K562 (cell line): ENCODE data around the gene TLX2. TPM values are rescaled to one million over a fixed set of nuclear protein-coding genes. Genes with fewer than 3 reads are reported as not detected.

ENCODE experiments used
- GABPA ChIP-seq: fragments of 200-800 bp; sonication (Bioruptor generic); conservative IDR thresholded peaks from 2 replicates; pipeline ENCODE4 v1.6.1; 2016; ENCODE audit warnings: low read depth, missing genetic modification characterization, missing compliant biosample characterization
- NR2C2 ChIP-seq, 2 experiments: fragments of 200-800 bp in 1 of 2; sonication (Bioruptor generic) in 1 of 2; sonication (generic) in 1 of 2; formaldehyde crosslinking in 1 of 2; IDR thresholded peaks; 2 replicates each; pipeline versions ENCODE4 v1.6.1 to v1.8.0; 2016 to 2022; ENCODE audit warnings: mild to moderate bottlenecking in 1 of 2, missing compliant biosample characterization in 1 of 2, missing genetic modification characterization in 1 of 2, missing genetic modification reagents in 1 of 2
- SUPT5H ChIP-seq: fragments of 450-650 bp; IDR thresholded peaks from 2 replicates; pipeline ENCODE4 v1.6.1; 2016
- ZNF780A ChIP-seq: fragments of 250-450 bp; sonication (Bioruptor Pico); IDR thresholded peaks from 2 replicates; pipeline ENCODE4 v1.5.0; 2021; ENCODE audit warnings: mild to moderate bottlenecking
- polyA plus RNA-seq, 8 experiments: library from polyadenylated mRNA; depleted of rRNA in 4 of 8; stranded (reverse) in 5 of 8; unstranded in 3 of 8; fragments of >200 nt; fragmentation: Nextera tagmentation in 2 of 8; fragmentation: Illumina TruSeq in 1 of 8; extraction: Ambion mirVana in 2 of 8; extraction: Trizol in 1 of 8; gene quantifications; 2 replicates each; pipeline versions ENCODE4 v1.2.1 to v1.2.3, GENCODE V29; 2011 to 2014; ENCODE audit warnings: inconsistent platforms in 1 of 8, missing spikeins in 1 of 8
- total RNA-seq, 7 experiments: library from RNA; depleted of rRNA in 6 of 7; stranded (reverse); fragments of >200 nt in 6 of 7; fragmentation: Illumina TruSeq in 2 of 7; extraction: Trizol in 2 of 7; gene quantifications; 2 replicates each; pipeline versions ENCODE4 v1.2.1 to v1.2.3, GENCODE V29; 2011 to 2021; ENCODE audit warnings: low replicate concordance in 1 of 7
- TF ChIP-seq, protein P1 (sequence below): fragments of 450-650 bp; IDR thresholded peaks from 2 replicates; pipeline ENCODE4 v1.6.1; 2016; ENCODE audit warnings: mild to moderate bottlenecking, moderate library complexity
- TF ChIP-seq, protein P2 (sequence below): fragments of 200-800 bp; sonication (Bioruptor generic); IDR thresholded peaks from 2 replicates; pipeline ENCODE4 v1.6.1; 2017; ENCODE audit warnings: missing genetic modification characterization, missing compliant biosample characterization
- TF ChIP-seq, protein P3 (sequence below): fragments of 450-650 bp; formaldehyde crosslinking; IDR thresholded peaks from 2 replicates; pipeline ENCODE4 v1.4.0; 2022; ENCODE audit warnings: mild to moderate bottlenecking, moderate library complexity
- TF ChIP-seq, protein P4 (sequence below): sonication (generic); formaldehyde crosslinking; IDR thresholded peaks from 2 replicates; pipeline ENCODE4 v1.8.0; 2023; ENCODE audit warnings: mild to moderate bottlenecking, missing genetic modification reagents

The TLX2 gene
- total and polyA plus RNA-seq, 9 of the 15 experiments (the other 6 are each of a cell fraction or from before 2014, with no cell fraction given): not detected

DNA sequence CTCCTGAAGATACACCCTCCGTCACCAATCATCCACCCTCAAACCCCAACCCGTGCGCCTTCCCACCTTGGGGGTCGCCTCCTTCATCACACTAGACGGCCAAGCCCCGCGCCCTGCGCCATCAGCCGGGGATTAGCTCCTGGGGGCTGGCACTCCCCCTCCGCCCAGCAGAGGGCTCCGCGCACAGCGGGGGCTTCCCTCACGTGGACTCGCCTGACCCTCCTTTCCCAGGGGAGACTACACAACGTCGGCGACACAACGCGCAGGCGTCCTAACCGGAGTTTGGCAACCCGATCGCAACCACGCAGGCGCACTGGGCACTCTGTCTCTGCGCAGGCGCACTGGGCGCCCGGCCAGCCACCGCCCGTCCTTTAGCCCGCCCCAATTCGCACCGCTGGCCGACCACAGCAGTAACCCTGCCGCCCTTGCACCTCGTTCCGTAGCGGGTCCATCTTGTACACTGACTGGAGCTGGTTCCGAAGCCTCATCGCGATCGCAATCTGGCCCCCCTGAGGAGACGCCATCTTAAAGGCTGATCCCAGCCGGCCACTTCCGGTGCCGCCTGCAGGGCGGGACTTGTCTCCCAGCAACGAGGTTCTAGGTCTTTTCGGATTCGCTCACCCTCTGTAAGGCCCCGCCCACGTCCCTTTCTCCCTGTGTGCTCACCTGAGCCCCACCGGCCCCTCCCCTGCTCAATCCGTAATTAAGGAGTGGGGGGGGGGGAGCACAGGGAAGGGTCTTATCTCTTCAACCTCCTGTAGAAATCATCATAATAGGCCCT lies 6.9 kb upstream of the TLX2 start, which contains the start of gene PCGF1 (continued):
- TF ChIP-seq, protein P1, sequence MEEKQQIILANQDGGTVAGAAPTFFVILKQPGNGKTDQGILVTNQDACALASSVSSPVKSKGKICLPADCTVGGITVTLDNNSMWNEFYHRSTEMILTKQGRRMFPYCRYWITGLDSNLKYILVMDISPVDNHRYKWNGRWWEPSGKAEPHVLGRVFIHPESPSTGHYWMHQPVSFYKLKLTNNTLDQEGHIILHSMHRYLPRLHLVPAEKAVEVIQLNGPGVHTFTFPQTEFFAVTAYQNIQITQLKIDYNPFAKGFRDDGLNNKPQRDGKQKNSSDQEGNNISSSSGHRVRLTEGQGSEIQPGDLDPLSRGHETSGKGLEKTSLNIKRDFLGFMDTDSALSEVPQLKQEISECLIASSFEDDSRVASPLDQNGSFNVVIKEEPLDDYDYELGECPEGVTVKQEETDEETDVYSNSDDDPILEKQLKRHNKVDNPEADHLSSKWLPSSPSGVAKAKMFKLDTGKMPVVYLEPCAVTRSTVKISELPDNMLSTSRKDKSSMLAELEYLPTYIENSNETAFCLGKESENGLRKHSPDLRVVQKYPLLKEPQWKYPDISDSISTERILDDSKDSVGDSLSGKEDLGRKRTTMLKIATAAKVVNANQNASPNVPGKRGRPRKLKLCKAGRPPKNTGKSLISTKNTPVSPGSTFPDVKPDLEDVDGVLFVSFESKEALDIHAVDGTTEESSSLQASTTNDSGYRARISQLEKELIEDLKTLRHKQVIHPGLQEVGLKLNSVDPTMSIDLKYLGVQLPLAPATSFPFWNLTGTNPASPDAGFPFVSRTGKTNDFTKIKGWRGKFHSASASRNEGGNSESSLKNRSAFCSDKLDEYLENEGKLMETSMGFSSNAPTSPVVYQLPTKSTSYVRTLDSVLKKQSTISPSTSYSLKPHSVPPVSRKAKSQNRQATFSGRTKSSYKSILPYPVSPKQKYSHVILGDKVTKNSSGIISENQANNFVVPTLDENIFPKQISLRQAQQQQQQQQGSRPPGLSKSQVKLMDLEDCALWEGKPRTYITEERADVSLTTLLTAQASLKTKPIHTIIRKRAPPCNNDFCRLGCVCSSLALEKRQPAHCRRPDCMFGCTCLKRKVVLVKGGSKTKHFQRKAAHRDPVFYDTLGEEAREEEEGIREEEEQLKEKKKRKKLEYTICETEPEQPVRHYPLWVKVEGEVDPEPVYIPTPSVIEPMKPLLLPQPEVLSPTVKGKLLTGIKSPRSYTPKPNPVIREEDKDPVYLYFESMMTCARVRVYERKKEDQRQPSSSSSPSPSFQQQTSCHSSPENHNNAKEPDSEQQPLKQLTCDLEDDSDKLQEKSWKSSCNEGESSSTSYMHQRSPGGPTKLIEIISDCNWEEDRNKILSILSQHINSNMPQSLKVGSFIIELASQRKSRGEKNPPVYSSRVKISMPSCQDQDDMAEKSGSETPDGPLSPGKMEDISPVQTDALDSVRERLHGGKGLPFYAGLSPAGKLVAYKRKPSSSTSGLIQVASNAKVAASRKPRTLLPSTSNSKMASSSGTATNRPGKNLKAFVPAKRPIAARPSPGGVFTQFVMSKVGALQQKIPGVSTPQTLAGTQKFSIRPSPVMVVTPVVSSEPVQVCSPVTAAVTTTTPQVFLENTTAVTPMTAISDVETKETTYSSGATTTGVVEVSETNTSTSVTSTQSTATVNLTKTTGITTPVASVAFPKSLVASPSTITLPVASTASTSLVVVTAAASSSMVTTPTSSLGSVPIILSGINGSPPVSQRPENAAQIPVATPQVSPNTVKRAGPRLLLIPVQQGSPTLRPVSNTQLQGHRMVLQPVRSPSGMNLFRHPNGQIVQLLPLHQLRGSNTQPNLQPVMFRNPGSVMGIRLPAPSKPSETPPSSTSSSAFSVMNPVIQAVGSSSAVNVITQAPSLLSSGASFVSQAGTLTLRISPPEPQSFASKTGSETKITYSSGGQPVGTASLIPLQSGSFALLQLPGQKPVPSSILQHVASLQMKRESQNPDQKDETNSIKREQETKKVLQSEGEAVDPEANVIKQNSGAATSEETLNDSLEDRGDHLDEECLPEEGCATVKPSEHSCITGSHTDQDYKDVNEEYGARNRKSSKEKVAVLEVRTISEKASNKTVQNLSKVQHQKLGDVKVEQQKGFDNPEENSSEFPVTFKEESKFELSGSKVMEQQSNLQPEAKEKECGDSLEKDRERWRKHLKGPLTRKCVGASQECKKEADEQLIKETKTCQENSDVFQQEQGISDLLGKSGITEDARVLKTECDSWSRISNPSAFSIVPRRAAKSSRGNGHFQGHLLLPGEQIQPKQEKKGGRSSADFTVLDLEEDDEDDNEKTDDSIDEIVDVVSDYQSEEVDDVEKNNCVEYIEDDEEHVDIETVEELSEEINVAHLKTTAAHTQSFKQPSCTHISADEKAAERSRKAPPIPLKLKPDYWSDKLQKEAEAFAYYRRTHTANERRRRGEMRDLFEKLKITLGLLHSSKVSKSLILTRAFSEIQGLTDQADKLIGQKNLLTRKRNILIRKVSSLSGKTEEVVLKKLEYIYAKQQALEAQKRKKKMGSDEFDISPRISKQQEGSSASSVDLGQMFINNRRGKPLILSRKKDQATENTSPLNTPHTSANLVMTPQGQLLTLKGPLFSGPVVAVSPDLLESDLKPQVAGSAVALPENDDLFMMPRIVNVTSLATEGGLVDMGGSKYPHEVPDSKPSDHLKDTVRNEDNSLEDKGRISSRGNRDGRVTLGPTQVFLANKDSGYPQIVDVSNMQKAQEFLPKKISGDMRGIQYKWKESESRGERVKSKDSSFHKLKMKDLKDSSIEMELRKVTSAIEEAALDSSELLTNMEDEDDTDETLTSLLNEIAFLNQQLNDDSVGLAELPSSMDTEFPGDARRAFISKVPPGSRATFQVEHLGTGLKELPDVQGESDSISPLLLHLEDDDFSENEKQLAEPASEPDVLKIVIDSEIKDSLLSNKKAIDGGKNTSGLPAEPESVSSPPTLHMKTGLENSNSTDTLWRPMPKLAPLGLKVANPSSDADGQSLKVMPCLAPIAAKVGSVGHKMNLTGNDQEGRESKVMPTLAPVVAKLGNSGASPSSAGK: peak; percentile 33
- TF ChIP-seq, protein P2, sequence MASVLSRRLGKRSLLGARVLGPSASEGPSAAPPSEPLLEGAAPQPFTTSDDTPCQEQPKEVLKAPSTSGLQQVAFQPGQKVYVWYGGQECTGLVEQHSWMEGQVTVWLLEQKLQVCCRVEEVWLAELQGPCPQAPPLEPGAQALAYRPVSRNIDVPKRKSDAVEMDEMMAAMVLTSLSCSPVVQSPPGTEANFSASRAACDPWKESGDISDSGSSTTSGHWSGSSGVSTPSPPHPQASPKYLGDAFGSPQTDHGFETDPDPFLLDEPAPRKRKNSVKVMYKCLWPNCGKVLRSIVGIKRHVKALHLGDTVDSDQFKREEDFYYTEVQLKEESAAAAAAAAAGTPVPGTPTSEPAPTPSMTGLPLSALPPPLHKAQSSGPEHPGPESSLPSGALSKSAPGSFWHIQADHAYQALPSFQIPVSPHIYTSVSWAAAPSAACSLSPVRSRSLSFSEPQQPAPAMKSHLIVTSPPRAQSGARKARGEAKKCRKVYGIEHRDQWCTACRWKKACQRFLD (CRISPR knock-in tag): peak; percentile 89
- TF ChIP-seq ZNF780A (CRISPR knock-in tag) (no peak), GABPA (tag) (peak; percentile 95), SUPT5H (peak; percentile 77), NR2C2 (CRISPR knock-in tag; IDR thresholded peaks at IDR 0.05) (no peak), NR2C2 (tag; IDR thresholded peaks at IDR 0.05) (0 out of 2 replicates have a peak, but pooled peaks have one; percentile 9)
- TF ChIP-seq, protein P3, sequence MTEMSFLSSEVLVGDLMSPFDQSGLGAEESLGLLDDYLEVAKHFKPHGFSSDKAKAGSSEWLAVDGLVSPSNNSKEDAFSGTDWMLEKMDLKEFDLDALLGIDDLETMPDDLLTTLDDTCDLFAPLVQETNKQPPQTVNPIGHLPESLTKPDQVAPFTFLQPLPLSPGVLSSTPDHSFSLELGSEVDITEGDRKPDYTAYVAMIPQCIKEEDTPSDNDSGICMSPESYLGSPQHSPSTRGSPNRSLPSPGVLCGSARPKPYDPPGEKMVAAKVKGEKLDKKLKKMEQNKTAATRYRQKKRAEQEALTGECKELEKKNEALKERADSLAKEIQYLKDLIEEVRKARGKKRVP (CRISPR knock-in tag): no peak
- TF ChIP-seq, protein P4, sequence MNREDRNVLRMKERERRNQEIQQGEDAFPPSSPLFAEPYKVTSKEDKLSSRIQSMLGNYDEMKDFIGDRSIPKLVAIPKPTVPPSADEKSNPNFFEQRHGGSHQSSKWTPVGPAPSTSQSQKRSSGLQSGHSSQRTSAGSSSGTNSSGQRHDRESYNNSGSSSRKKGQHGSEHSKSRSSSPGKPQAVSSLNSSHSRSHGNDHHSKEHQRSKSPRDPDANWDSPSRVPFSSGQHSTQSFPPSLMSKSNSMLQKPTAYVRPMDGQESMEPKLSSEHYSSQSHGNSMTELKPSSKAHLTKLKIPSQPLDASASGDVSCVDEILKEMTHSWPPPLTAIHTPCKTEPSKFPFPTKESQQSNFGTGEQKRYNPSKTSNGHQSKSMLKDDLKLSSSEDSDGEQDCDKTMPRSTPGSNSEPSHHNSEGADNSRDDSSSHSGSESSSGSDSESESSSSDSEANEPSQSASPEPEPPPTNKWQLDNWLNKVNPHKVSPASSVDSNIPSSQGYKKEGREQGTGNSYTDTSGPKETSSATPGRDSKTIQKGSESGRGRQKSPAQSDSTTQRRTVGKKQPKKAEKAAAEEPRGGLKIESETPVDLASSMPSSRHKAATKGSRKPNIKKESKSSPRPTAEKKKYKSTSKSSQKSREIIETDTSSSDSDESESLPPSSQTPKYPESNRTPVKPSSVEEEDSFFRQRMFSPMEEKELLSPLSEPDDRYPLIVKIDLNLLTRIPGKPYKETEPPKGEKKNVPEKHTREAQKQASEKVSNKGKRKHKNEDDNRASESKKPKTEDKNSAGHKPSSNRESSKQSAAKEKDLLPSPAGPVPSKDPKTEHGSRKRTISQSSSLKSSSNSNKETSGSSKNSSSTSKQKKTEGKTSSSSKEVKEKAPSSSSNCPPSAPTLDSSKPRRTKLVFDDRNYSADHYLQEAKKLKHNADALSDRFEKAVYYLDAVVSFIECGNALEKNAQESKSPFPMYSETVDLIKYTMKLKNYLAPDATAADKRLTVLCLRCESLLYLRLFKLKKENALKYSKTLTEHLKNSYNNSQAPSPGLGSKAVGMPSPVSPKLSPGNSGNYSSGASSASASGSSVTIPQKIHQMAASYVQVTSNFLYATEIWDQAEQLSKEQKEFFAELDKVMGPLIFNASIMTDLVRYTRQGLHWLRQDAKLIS: no peak
